ENCODE measurements around the gene TACC2. TPM values are rescaled to one million over a fixed set of nuclear protein-coding genes. Genes with fewer than 3 reads are reported as not detected.
"Not testable (repeated sequence)": the region's sequence is repeated elsewhere in the genome, so short reads cannot be mapped to it uniquely, and the experiment has no call there.

Gene TACC2
- total RNA-seq, 8 experiments from 2014 or later: 14.0 to 63.3 (median 31.9) TPM

- no peak overlapping the region for H3K27ac ChIP-seq
- in situ Hi-C loops (cut with MboI; ENCODE audit: low pct_unique_long_range_greater_than_20kb in 2 of 9, low sequenced_read_pairs in 9 of 9, unreplicated experiment in 9 of 9): no loop called here
- peak in 5 of 8 experiments; percentile 1 to 51 (median 48) for ATAC-seq (replicated peaks in 6 of 8)
- no peak overlapping the region for H3K4me3 ChIP-seq
- H3K4me1 ChIP-seq (replicated peaks in 1 of 2): peaks cover 36 to 42% of the 10 kb centered on the region in 2 donors
- WGBS, 10 experiments: 48 to 100% (median 72%) methylated on average over 1 to 11 of the region's 19 CpGs
Measured at GRCh38 chr10:122190176-122190943, 201.4 kb downstream of the TACC2 start.

GRCh38 chr10:122191936-122192541, 203.1 kb downstream of the TACC2 start:
- whole genome bisulfite sequencing, 10 experiments: 28 to 100% (median 64%) methylated on average over 1 to 11 of the region's 18 CpGs; no CpG with 5 or more reads in 1 of the 10 experiments
- Histone ChIP-seq H3K27ac (peak overlapping the region; percentile 5 to 40), H3K4me1 (replicated peaks in 1 of 2) (peaks cover 38 to 46% of the 10 kb centered on the region in 2 donors), H3K4me3 (peak overlapping the region in 1 of 5 donors; percentile 1)
- in situ Hi-C loops (cut with MboI; ENCODE audit: low pct_unique_long_range_greater_than_20kb in 2 of 9, low sequenced_read_pairs in 9 of 9, unreplicated experiment in 9 of 9): no loop called here
- ATAC-seq (replicated peaks in 6 of 8): peak in 5 of 8 experiments; percentile 75 to 93 (median 88)

GRCh38 chr10:122194251-122194650, 205.3 kb downstream of the TACC2 start:
- Histone ChIP-seq H3K27ac (no peak overlapping the region), H3K4me3 (no peak overlapping the region), H3K4me1 (replicated peaks in 1 of 2) (peaks cover 42 to 53% of the 10 kb centered on the region in 2 donors)
- no peak for ATAC-seq (replicated peaks in 6 of 8)
- 80 to 100% (median 92%) methylated on average over 1 to 8 of the region's 9 CpGs; no CpG with 5 or more reads in 1 of the 10 experiments for WGBS, 10 experiments
- in situ Hi-C loops (cut with MboI; ENCODE audit: low pct_unique_long_range_greater_than_20kb in 2 of 9, low sequenced_read_pairs in 9 of 9, unreplicated experiment in 9 of 9): no loop called here

GRCh38 chr10:122196218-122196617, 207.3 kb downstream of the TACC2 start:
- peaks cover 33 to 40% of the 10 kb centered on the region in 2 donors for H3K4me1 ChIP-seq (replicated peaks in 1 of 2)
- ATAC-seq (replicated peaks in 6 of 8): peak in 2 of 8 experiments; percentile 32 to 38
- in situ Hi-C loops (cut with MboI; ENCODE audit: low pct_unique_long_range_greater_than_20kb in 2 of 9, low sequenced_read_pairs in 9 of 9, unreplicated experiment in 9 of 9): no loop called here
- WGBS, 10 experiments: 74 to 100% (median 88%) methylated on average over 1 to 12 of the region's 12 CpGs; no CpG with 5 or more reads in 1 of the 10 experiments
- no peak overlapping the region for H3K4me3 ChIP-seq
- H3K27ac ChIP-seq: no peak overlapping the region

- peak overlapping the region in 1 of 2 donors; percentile 27 for H3K27ac ChIP-seq
- peaks cover 22 to 25% of the 10 kb centered on the region in 2 donors for H3K4me1 ChIP-seq (replicated peaks in 1 of 2)
- no peak overlapping the region for H3K4me3 ChIP-seq
- in situ Hi-C loops (cut with MboI; ENCODE audit: low pct_unique_long_range_greater_than_20kb in 2 of 9, low sequenced_read_pairs in 9 of 9, unreplicated experiment in 9 of 9): no loop called here
- ATAC-seq (replicated peaks in 6 of 8): peak in 5 of 8 experiments; percentile 11 to 52 (median 32)
- 20 to 100% (median 49%) methylated on average over 2 to 12 of the region's 13 CpGs for WGBS, 10 experiments
Measured at GRCh38 chr10:122197611-122198222, 208.8 kb downstream of the TACC2 start.

- no peak for ATAC-seq (replicated peaks in 6 of 8)
- H3K4me1 ChIP-seq (replicated peaks in 1 of 2): peaks cover 14 to 17% of the 10 kb centered on the region in 2 donors
- no peak overlapping the region for H3K27ac ChIP-seq
Measured at GRCh38 chr10:122198631-122199030, 209.7 kb downstream of the TACC2 start.

GRCh38 chr10:122199070-122199469, 210.1 kb downstream of the TACC2 start:
- no peak overlapping the region for H3K27ac ChIP-seq
- ATAC-seq (replicated peaks in 6 of 8): no peak

More at GRCh38 chr10:122198631-122199030, 209.7 kb downstream of the TACC2 start:
- in situ Hi-C loops (cut with MboI; ENCODE audit: low pct_unique_long_range_greater_than_20kb in 2 of 9, low sequenced_read_pairs in 9 of 9, unreplicated experiment in 9 of 9): no loop called here
- H3K4me3 ChIP-seq: no peak overlapping the region
- WGBS, 10 experiments: 80 to 100% (median 95%) methylated on average over 1 to 4 of the region's 12 CpGs; no CpG with 5 or more reads in 5 of the 10 experiments

GRCh38 chr10:122199689-122200088, 210.7 kb downstream of the TACC2 start:
- H3K4me3 ChIP-seq: no peak overlapping the region
- in situ Hi-C loops (cut with MboI; ENCODE audit: low pct_unique_long_range_greater_than_20kb in 2 of 9, low sequenced_read_pairs in 9 of 9, unreplicated experiment in 9 of 9): no loop called here
- peaks cover 14 to 17% of the 10 kb centered on the region in 2 donors for H3K4me1 ChIP-seq (replicated peaks in 1 of 2)
- H3K27ac ChIP-seq: no peak overlapping the region
- no peak for ATAC-seq (replicated peaks in 6 of 8)
- WGBS, 10 experiments: 50 to 100% (median 90%) methylated on average over 1 to 5 of the region's 6 CpGs; no CpG with 5 or more reads in 5 of the 10 experiments

More at GRCh38 chr10:122199070-122199469, 210.1 kb downstream of the TACC2 start:
- Histone ChIP-seq H3K4me1 (replicated peaks in 1 of 2) (peaks cover 14 to 17% of the 10 kb centered on the region in 2 donors), H3K4me3 (no peak overlapping the region)
- 83 to 100% (median 100%) methylated on average over 1 to 4 of the region's 9 CpGs; no CpG with 5 or more reads in 3 of the 10 experiments for WGBS, 10 experiments
- in situ Hi-C loops (cut with MboI; ENCODE audit: low pct_unique_long_range_greater_than_20kb in 2 of 9, low sequenced_read_pairs in 9 of 9, unreplicated experiment in 9 of 9): no loop called here

- 90 to 100% (median 93%) methylated on average over 2 to 3 of the region's 9 CpGs; no CpG with 5 or more reads in 6 of the 10 experiments for WGBS, 10 experiments
- no peak overlapping the region for H3K4me3 ChIP-seq
- no peak for ATAC-seq (replicated peaks in 6 of 8)
- H3K27ac ChIP-seq: no peak overlapping the region
- in situ Hi-C loops (cut with MboI; ENCODE audit: low pct_unique_long_range_greater_than_20kb in 2 of 9, low sequenced_read_pairs in 9 of 9, unreplicated experiment in 9 of 9): no loop called here
- peaks cover 13 to 14% of the 10 kb centered on the region in 2 donors for H3K4me1 ChIP-seq (replicated peaks in 1 of 2)
Measured at GRCh38 chr10:122201401-122201800, 212.4 kb downstream of the TACC2 start.

- H3K27ac ChIP-seq; H3K4me3 ChIP-seq; ATAC-seq (replicated peaks in 6 of 8); H3K4me1 ChIP-seq (replicated peaks in 1 of 2); in situ Hi-C loops (cut with MboI; ENCODE audit: low pct_unique_long_range_greater_than_20kb in 2 of 9, low sequenced_read_pairs in 9 of 9, unreplicated experiment in 9 of 9): not testable (repeated sequence)
- WGBS, 10 experiments: no CpG with 5 or more reads among the region's 33 CpGs
Measured at GRCh38 chr10:122203180-122203579, 214.2 kb downstream of the TACC2 start.

- no peak overlapping the region for H3K27ac ChIP-seq
- ATAC-seq (replicated peaks in 6 of 8): peak in 1 of 8 experiments; percentile 16
- no peak overlapping the region for H3K4me3 ChIP-seq
- in situ Hi-C loops (cut with MboI; ENCODE audit: low pct_unique_long_range_greater_than_20kb in 2 of 9, low sequenced_read_pairs in 9 of 9, unreplicated experiment in 9 of 9): no loop called here
- WGBS, 10 experiments: 20 to 98% (median 90%) methylated on average over 1 to 11 of the region's 15 CpGs; no CpG with 5 or more reads in 1 of the 10 experiments
- H3K4me1 ChIP-seq (replicated peaks in 1 of 2): peaks cover 0 to 5% of the 10 kb centered on the region in 2 donors
Measured at GRCh38 chr10:122204691-122205489, 215.9 kb downstream of the TACC2 start.

GRCh38 chr10:122206471-122207065, 217.6 kb downstream of the TACC2 start:
- Histone ChIP-seq H3K27ac (no peak overlapping the region), H3K4me3 (no peak overlapping the region), H3K4me1 (replicated peaks in 1 of 2) (peaks cover 0 to 5% of the 10 kb centered on the region in 2 donors)
- ATAC-seq (replicated peaks in 6 of 8): peak in 1 of 8 experiments; percentile 20
- 88 to 100% (median 97%) methylated on average over 1 to 4 of the region's 6 CpGs; no CpG with 5 or more reads in 4 of the 10 experiments for WGBS, 10 experiments
- in situ Hi-C loops (cut with MboI; ENCODE audit: low pct_unique_long_range_greater_than_20kb in 2 of 9, low sequenced_read_pairs in 9 of 9, unreplicated experiment in 9 of 9): no loop called here
